ENCODE data around the gene CRCP. TPM values are rescaled to one million over a fixed set of nuclear protein-coding genes. Genes with fewer than 3 reads are reported as not detected.

CRCP gene
- total and polyA plus RNA-seq, 2 of the 13 experiments (the other 11 are each of a cell fraction or from before 2014, with no cell fraction given): 22.7 to 31.0 TPM

- TF ChIP-seq ZNF281 (CRISPR knock-in tag; IDR thresholded peaks at IDR 0.05; ENCODE audit: borderline replicate concordance): no peak
- TF ChIP-seq SKIL (CRISPR knock-in tag; IDR thresholded peaks at IDR 0.05; ENCODE audit: borderline replicate concordance): 0 out of 2 replicates have a peak, but pooled peaks have one; percentile 41
- no peak for TF ChIP-seq SNRNP70 (IDR thresholded peaks at IDR 0.05; ENCODE audit: low read depth, low read length)
- TF ChIP-seq ZNF317 (CRISPR knock-in tag; IDR thresholded peaks at IDR 0.05): no peak
- no peak for TF ChIP-seq ZBTB46 (CRISPR knock-in tag; IDR thresholded peaks at IDR 0.05; ENCODE audit: borderline replicate concordance)
- TF ChIP-seq ZNF296 (CRISPR knock-in tag; conservative IDR thresholded peaks at IDR 0.05): peak; percentile 78; the same call in 1 of the 2 replicates
- TF ChIP-seq YY1 (IDR thresholded peaks at IDR 0.05; ENCODE audit: insufficient read depth, insufficient replicate concordance, low read depth, low read length): peak; percentile 51
- no peak for TF ChIP-seq PPARG (CRISPR knock-in tag; conservative IDR thresholded peaks at IDR 0.05)
- no peak for TF ChIP-seq MYNN (CRISPR knock-in tag; IDR thresholded peaks at IDR 0.05; ENCODE audit: low read depth)
- TF ChIP-seq NFE2L2 (IDR thresholded peaks at IDR 0.05; ENCODE audit: low read length): no peak
- TF ChIP-seq CENPBD1 (CRISPR knock-in tag; IDR thresholded peaks at IDR 0.05; ENCODE audit: borderline replicate concordance, low read depth): no peak
- no peak for TF ChIP-seq REXO4 (CRISPR knock-in tag; IDR thresholded peaks at IDR 0.05; ENCODE audit: borderline replicate concordance)
- TF ChIP-seq ZNF772 (CRISPR knock-in tag; IDR thresholded peaks at IDR 0.05): peak; percentile 18; the same call in 1 of the 2 replicates
- TF ChIP-seq ARNT (IDR thresholded peaks at IDR 0.05): no peak
- no peak for TF ChIP-seq FOXO1 (CRISPR knock-in tag; IDR thresholded peaks at IDR 0.05)
- no peak; the same call in 1 of the 2 replicates for TF ChIP-seq RFX1 (IDR thresholded peaks at IDR 0.05)
- 0 out of 2 replicates have a peak, but pooled peaks have one; percentile 13 for TF ChIP-seq ZNF276 (CRISPR knock-in tag; IDR thresholded peaks at IDR 0.05; ENCODE audit: low read depth)
- TF ChIP-seq HNRNPUL1 (IDR thresholded peaks at IDR 0.05; ENCODE audit: low read depth, low read length): no peak
- TF ChIP-seq ZNF430 (CRISPR knock-in tag; IDR thresholded peaks at IDR 0.05): peak; percentile 66; the same call in 1 of the 2 replicates
- no peak for TF ChIP-seq ZNF460 (CRISPR knock-in tag; IDR thresholded peaks at IDR 0.05; ENCODE audit: borderline replicate concordance)
These were observed 38.8 kb upstream of the CRCP start, which contains the start of gene ASL (continued) for GRCh38 chr7:66075590-66076461.

All from HepG2 (cell line).